Measurements from ENCODE around the gene CPN2. TPM values are rescaled to one million over a fixed set of nuclear protein-coding genes. Genes with fewer than 3 reads are reported as not detected.

The CPN2 gene, protein sequence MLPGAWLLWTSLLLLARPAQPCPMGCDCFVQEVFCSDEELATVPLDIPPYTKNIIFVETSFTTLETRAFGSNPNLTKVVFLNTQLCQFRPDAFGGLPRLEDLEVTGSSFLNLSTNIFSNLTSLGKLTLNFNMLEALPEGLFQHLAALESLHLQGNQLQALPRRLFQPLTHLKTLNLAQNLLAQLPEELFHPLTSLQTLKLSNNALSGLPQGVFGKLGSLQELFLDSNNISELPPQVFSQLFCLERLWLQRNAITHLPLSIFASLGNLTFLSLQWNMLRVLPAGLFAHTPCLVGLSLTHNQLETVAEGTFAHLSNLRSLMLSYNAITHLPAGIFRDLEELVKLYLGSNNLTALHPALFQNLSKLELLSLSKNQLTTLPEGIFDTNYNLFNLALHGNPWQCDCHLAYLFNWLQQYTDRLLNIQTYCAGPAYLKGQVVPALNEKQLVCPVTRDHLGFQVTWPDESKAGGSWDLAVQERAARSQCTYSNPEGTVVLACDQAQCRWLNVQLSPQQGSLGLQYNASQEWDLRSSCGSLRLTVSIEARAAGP
- polyA plus RNA-seq (2011; rRNA removed) (not detected in 2 replicates), polyA minus RNA-seq (2011; rRNA and poly(A)+ RNA removed) (not detected in 2 replicates)

DNA sequence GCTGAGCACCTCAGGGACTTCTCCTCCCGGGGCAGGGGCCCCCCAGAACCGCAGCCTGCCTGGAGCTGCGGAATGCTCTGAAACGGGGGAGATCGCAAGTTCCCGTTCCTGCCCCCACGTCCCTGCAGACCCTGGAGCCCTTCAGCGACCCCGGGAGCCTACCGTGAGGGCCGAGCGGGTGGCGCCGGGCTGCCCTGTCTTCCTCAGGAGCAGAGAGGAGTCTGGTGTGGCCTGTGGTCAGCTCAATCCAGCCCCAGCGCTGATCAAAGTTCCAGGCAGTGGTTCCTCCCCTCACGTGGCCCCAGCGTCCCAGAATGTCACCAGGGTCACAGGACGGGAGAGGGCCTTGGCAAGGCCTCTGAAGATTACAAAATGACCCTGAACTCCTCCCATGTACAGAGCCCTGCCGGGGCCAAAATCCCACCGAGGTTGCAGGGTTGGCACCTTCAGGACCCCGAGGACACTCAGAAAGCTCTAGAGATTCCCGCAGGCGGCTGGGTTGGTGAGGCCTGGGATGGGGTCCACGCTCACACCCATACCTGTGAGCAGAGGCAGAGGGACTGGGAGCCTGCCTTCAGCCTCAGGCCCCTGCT is at the start of gene CPN2:
CPN2 (minus strand) TSS at position 249 of the 593 bp plus-strand sequence. CDS start 8,626 bp downstream, outside the sequence.
- no peak within 1 kb of the TSS for H3K4me3 ChIP-seq (ENCODE audit: low read depth, low read length)
- ChIA-PET POLR2A (no interaction called here), CTCF (interaction anchor here (1.0 to 2.1 kb wide), 8 partner anchors 12 to 685 kb away, joined by 3 to 9 read pairs (median 3); partner anchors contain the start of gene TMEM44)
- no peaks in the 10 kb centered on the region for H3K36me3 ChIP-seq (ENCODE audit: control insufficient read depth, insufficient read depth, low read length)
- TF ChIP-seq, protein P1, sequence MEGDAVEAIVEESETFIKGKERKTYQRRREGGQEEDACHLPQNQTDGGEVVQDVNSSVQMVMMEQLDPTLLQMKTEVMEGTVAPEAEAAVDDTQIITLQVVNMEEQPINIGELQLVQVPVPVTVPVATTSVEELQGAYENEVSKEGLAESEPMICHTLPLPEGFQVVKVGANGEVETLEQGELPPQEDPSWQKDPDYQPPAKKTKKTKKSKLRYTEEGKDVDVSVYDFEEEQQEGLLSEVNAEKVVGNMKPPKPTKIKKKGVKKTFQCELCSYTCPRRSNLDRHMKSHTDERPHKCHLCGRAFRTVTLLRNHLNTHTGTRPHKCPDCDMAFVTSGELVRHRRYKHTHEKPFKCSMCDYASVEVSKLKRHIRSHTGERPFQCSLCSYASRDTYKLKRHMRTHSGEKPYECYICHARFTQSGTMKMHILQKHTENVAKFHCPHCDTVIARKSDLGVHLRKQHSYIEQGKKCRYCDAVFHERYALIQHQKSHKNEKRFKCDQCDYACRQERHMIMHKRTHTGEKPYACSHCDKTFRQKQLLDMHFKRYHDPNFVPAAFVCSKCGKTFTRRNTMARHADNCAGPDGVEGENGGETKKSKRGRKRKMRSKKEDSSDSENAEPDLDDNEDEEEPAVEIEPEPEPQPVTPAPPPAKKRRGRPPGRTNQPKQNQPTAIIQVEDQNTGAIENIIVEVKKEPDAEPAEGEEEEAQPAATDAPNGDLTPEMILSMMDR (IDR thresholded peaks at IDR 0.05; ENCODE audit: insufficient read depth, low read depth, low read length), result no peak
- DNase-seq (ENCODE audit: low read depth), result no peak
- peaks cover 6% of the 10 kb centered on the region; the same call in 1 of the 2 replicates for H3K27me3 ChIP-seq (ENCODE audit: control insufficient read depth, insufficient read depth, low read length)

DNA sequence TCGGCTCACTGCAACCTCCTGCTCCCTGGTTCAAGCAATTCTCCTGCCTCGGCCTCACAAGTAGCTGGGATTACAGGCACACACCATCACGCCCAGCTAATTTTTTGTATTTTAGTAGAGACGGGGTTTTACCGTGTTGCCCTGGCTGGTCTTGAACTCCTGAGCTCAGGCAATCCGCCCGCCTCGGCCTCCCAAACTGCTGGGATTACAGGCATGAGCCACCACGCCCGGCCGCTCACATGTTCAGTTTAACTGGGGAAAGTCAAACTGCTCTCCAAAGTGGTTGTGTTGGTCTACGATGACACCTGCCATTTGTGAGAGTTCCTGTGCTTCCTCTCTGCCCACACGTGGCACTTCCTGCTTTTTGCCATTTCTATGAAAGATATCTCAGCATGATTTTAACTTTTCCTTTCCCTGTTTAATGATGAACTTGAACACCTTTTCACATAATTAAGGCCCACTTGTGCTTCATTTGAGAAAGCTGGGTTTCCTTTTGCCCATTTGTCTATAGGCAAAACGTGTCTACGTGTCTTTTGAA is 48.8 kb upstream of the CPN2 start:
- H3K36me3 ChIP-seq (ENCODE audit: control insufficient read depth, insufficient read depth, low read length), result no peaks in the 10 kb centered on the region
- CTCF ChIA-PET, result interaction anchor here (1.1 to 17.9 kb wide), 2 partner anchors 62 to 619 kb away, joined by 4 to 347 read pairs; no protein-coding TSS in a partner anchor
- no peak overlapping the region for H3K4me3 ChIP-seq (ENCODE audit: low read depth, low read length)
- H3K27me3 ChIP-seq (ENCODE audit: control insufficient read depth, insufficient read depth, low read length), result peaks cover 7% of the 10 kb centered on the region
- TF ChIP-seq, protein P1 (IDR thresholded peaks at IDR 0.05; ENCODE audit: insufficient read depth, low read depth, low read length), result no peak
- DNase-seq (ENCODE audit: low read depth), result no peak
- POLR2A ChIA-PET, result no interaction called here

DNA sequence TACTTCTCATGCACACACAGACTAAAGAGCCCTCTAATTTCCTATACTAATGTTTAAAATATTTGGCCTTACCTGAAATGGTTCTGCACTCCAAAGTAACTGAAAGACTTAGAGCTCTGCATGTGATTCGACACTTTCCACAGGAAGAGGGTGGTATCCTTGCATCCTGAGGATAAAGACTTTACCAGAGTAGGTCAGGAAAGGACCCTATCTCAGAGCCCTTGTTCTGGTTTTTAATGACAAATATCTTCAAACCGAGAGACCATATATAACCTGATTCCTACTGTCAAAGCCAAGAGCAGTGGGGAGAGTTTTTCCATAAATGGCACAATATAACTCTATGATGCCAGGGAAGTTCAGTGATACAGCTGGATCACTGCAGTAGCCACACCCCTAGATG is 48.0 kb upstream of the CPN2 start, which contains the start of gene GP5:
GP5 (minus strand) TSS at position 101 of the 400 bp plus-strand sequence. CDS start 984 bp downstream, outside the sequence.
- ChIA-PET CTCF (interaction anchor here (1.1 to 17.9 kb wide), 2 partner anchors 61 to 618 kb away, joined by 4 to 347 read pairs; no protein-coding TSS in a partner anchor), POLR2A (no interaction called here)
- no peak within 1 kb of the TSS for H3K4me3 ChIP-seq (ENCODE audit: low read depth, low read length)
- TF ChIP-seq, protein P1 (IDR thresholded peaks at IDR 0.05; ENCODE audit: insufficient read depth, low read depth, low read length), result no peak
- H3K36me3 ChIP-seq (ENCODE audit: control insufficient read depth, insufficient read depth, low read length), result no peaks in the 10 kb centered on the region
- DNase-seq (ENCODE audit: low read depth), result no peak
- H3K27me3 ChIP-seq (ENCODE audit: control insufficient read depth, insufficient read depth, low read length), result peaks cover 7% of the 10 kb centered on the region

DNA sequence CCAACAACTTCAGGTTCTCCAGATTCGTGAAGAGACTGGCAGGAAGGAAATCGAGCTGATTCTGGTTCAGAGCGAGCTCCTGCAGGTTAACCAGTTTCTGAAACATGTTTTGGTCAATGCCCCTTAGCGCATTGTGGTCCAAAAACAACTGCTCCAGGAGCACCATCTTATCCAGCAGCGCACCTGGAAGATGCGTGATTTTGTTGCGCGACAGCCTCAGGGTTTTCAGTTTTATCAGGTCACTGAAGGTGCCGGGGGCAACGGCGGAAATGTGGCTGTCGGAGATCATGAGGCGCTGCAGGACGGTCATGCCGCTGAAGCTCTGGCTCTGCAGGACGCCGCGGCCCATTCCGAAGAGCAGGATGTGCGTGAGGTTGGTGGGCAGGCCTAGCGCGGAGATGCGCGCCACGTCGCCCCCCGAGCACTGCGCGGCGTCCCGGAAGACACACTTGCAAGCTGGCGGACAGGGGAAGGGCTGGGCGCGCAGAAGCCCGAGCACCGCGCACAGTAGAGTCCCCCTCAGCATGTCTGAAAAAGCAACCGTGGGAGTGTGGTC is 46.7 kb upstream of the CPN2 start:
- Histone ChIP-seq H3K36me3 (ENCODE audit: control insufficient read depth, insufficient read depth, low read length) (no peaks in the 10 kb centered on the region), H3K4me3 (ENCODE audit: low read depth, low read length) (no peak overlapping the region), H3K27me3 (ENCODE audit: control insufficient read depth, insufficient read depth, low read length) (peaks cover 7% of the 10 kb centered on the region)
- DNase-seq (ENCODE audit: low read depth), result no peak
- ChIA-PET POLR2A (no interaction called here), CTCF (interaction anchor here (1.4 to 17.9 kb wide), 2 partner anchors 48 to 60 kb away, joined by 5 to 347 read pairs; no protein-coding TSS in a partner anchor)
- TF ChIP-seq, protein P1 (IDR thresholded peaks at IDR 0.05; ENCODE audit: insufficient read depth, low read depth, low read length), result no peak

Data from BJ (cell line).